ENCODE results near the gene C12orf57. TPM values are rescaled to one million over a fixed set of nuclear protein-coding genes. Genes with fewer than 3 reads are reported as not detected.

Gene C12orf57, protein sequence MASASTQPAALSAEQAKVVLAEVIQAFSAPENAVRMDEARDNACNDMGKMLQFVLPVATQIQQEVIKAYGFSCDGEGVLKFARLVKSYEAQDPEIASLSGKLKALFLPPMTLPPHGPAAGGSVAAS
- total RNA-seq = 62.0 and 91.1 TPM in 2 replicates

DNA sequence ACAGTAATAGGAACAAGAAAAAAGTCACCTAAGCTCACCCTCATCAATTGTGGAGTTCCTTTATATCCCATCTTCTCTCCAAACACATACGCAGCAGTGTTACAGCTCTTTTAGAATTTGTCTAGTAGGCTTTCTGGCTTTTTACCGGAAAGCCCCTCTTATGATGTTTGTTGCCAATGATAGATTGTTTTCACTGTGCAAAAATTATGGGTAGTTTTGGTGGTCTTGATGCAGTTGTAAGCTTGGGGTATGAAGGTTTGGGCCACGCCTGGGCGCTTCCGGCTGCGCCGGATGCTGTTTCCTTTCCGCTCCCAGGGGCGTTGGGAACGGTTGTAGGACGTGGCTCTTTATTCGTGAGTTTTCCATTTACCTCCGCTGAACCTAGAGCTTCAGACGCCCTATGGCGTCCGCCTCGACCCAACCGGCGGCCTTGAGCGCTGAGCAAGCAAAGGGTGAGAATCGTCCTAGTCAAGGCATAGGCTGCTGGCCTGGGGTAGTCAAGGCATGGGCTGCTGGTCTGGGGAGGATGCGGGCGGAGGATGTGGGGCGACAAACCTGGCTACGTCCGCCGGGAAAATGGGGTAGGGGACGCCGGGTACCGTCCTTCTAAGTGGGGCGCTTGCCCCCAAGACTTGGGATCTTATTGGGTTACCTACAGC, at the start of gene C12orf57, which contains the start of gene RNU7-1:
Gene C12orf57, plus strand, starts transcription at position 301 of the 659 bp plus-strand sequence. Its CDS starts 100 bp downstream, at position 401.
Gene RNU7-1, plus strand, starts transcription at position 95 of the 659 bp plus-strand sequence.

DNA sequence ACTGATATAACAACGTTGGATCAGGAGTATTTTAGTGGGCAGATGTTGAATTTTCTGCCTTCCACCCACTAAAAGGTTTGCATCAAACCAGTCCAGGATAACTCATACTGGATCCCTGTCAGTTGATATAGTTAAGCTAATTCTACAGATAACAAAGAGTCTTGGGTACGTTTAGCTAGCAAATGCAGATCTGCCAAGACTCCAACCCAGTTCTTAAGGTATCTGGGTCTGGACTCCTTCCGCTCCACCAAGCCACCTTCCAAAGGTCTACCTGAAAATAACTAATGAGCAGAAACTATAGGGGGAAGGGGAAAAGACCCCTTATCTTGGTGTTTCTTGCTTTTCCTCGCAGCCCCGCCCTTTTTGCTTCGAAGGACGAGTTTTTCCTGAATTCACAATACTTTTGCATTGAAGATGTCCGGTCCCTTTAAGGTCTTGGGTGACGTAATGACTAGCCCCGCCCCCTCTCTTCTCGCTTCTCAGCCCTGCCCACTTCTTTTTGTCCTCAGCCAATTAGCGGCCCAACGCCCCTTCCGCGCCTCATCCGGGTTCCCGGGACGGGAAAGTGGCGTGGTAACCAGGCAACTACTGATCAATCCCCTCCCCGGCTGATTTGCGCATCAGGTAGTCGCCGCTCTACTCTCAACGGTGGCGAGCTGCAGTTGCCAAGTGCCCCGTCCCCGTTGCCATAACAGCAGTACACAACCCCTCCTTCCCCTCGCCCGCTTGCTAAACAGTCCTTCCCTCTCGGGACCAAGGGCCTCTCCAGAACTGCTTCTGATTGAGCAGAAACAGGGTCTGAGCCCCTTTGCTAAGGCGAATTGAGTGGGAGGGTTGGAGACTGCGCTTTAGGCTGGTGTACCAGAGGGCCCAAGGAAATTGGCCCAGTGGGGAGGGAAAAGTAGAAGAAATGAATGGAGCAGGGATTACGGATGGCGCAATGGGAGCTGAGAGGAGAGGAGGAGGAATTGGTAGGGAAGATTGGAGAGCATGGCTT, 39.2 kb upstream of the C12orf57 start, which contains the start of gene LRRC23:
Gene LRRC23, plus strand, starts transcription at position 543 of the 997 bp plus-strand sequence. CDS start 812 bp downstream, outside the sequence.

DNA sequence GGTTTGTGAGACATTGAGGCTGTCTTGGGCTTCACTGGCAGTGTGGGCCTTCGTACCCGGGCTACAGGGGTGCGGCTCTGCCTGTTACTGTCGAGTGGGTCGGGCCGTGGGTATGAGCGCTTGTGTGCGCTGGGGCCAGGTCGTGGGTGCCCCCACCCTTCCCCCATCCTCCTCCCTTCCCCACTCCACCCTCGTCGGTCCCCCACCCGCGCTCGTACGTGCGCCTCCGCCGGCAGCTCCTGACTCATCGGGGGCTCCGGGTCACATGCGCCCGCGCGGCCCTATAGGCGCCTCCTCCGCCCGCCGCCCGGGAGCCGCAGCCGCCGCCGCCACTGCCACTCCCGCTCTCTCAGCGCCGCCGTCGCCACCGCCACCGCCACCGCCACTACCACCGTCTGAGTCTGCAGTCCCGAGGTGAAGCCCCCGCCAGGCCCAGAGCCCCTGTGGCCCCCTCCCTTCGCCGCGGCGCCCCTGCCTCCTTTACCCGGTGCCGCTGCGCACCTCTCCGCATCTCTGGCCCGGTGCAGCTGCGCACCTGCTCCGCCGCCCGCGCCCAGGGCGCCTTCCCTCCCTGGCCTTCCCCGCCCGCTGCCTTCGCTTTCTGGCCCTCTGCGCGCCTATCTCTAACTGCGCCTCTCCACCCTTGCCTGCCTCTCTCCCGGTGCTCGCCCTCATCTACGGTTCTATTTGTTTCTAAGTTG, 29.4 kb upstream of the C12orf57 start, which contains the start of gene ENO2:
Gene ENO2, plus strand, starts transcription at position 335 of the 701 bp plus-strand sequence. CDS start 1,253 bp downstream, outside the sequence.

DNA sequence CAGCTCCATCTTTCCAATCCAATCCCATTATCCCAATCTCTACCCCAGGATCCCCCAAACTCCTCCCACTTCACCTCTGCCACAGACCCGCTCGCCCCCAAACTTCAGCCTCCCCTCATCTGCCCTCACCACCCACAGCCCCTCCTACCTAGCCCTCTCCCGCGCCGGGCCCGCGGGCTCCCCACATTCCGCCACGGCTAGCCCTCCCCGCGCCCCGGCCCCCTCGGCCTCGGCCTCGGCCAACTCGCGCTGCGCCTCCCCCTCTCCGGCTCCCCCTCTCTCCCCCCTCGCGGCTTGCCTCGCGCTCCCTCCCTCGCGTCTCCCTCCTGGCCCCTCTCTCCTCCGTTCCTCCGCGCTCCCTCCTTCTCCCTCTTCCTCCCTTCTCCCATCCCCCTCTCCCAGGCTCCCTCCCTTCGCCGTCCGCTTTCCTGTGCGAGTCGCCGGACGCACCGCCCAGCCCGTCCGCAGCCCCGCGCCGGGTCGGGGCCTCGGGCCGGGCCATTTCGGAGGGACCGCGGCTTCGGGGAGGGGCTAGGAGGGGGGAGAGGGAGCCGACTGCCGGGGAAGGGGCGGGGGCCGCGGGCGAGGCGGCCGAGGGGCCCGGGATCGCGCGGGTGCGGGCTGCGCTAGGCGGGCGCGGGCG, 16.3 kb upstream of the C12orf57 start, which contains the start of gene ATN1:
Gene ATN1, plus strand, starts transcription at position 581 of the 643 bp plus-strand sequence. CDS start 6,043 bp downstream, outside the sequence.

DNA sequence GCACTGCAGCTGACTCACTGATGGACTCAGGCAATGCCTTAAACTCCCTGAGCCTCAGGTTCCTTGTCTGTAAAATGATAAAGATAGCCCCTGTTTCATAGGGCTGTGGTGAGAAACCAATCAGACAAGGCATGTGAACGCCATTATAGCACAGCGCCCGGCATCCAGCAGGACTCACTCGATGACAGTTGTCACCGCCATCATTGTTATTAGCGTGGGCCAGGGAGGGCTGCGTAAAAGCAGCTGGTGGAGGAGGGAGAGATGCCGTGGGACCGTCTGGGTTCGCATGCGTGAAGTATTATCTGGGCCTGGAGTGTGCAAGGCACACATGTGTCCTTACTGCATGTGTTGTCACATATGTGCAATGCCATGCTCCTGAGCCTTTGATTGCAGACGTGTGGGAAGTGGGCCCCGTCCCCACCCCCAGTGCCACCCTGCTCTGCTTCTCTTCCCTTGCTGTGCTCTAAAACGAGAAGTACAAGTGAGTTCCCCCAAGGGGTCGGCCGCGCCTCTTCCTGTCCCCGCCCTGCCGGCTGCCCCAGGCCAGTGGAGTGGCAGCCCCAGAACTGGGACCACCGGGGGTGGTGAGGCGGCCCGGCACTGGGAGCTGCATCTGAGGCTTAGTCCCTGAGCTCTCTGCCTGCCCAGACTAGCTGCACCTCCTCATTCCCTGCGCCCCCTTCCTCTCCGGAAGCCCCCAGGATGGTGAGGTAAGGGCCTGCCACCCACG, 7.2 kb downstream of the C12orf57 start, which contains the start of gene PTPN6:
Gene PTPN6, plus strand, starts transcription at position 546 of the 730 bp plus-strand sequence. Its CDS starts 157 bp downstream, at position 703.

Small RNA genes lying within 50 kb of the gene (small RNA-seq; reads per million reads assigned to genes)
- gene MIR141 (10.0 reads per million, percentile 96 among the genes with 10 or more reads in this experiment), gene MIR200C (156 reads per million, percentile 99 among the genes with 10 or more reads in this experiment), gene RNU7-1 (not detected), gene SCARNA12 (2.6 reads per million, percentile 85 among the genes with 10 or more reads in this experiment)

Other genes with a start within 250 kb of the C12orf57 start
- gene PIANP, start 243.2 kb upstream of the C12orf57 start, total RNA-seq = not detected in 2 replicates
- 42.5 and 45.7 TPM in 2 replicates for gene COPS7A, start 220.0 kb upstream of the C12orf57 start, total RNA-seq
- 141 and 153 TPM in 2 replicates for gene MLF2, start 190.9 kb upstream of the C12orf57 start, total RNA-seq
- gene PTMS, start 177.7 kb upstream of the C12orf57 start, total RNA-seq = 126 and 169 TPM in 2 replicates
- 0.10 and 0.33 TPM in 2 replicates for gene LAG3, start 171.5 kb upstream of the C12orf57 start, total RNA-seq
- gene CD4, start 154.5 kb upstream of the C12orf57 start, total RNA-seq = not detected in 2 replicates
- gene GPR162, start 122.2 kb upstream of the C12orf57 start, total RNA-seq = 3.4 and 6.5 TPM in 2 replicates
- 43.7 and 58.1 TPM in 2 replicates for gene P3H3, start 115.6 kb upstream of the C12orf57 start, total RNA-seq
- 2.6 and 2.9 TPM in 2 replicates for gene GNB3, start 103.1 kb upstream of the C12orf57 start, total RNA-seq
- gene CDCA3, start 92.7 kb upstream of the C12orf57 start, total RNA-seq = 8.2 and 21.6 TPM in 2 replicates
- 93.1 and 105 TPM in 2 replicates for gene USP5, start 91.9 kb upstream of the C12orf57 start, total RNA-seq
- gene TPI1, start 76.5 kb upstream of the C12orf57 start, total RNA-seq = 757 and 836 TPM in 2 replicates
- gene SPSB2, start 70.7 kb upstream of the C12orf57 start, total RNA-seq = 3.3 and 4.3 TPM in 2 replicates
- gene LRRC23, start 39.2 kb upstream of the C12orf57 start, total RNA-seq = 2.5 and 2.9 TPM in 2 replicates
- gene ENO2, start 29.4 kb upstream of the C12orf57 start, total RNA-seq = 3.1 and 5.6 TPM in 2 replicates
- 14.9 and 17.3 TPM in 2 replicates for gene ATN1, start 16.1 kb upstream of the C12orf57 start, total RNA-seq
- not detected in 2 replicates for gene RNU7-1, start 206 bp upstream of the C12orf57 start, total RNA-seq
- gene PTPN6, start 7.3 kb downstream of the C12orf57 start, total RNA-seq = 1.2 and 2.0 TPM in 2 replicates
- gene PHB2, start 26.6 kb downstream of the C12orf57 start, total RNA-seq = 257 and 283 TPM in 2 replicates
- gene EMG1, start 26.9 kb downstream of the C12orf57 start, total RNA-seq = 31.0 and 36.5 TPM in 2 replicates
- gene LPCAT3, start 74.5 kb downstream of the C12orf57 start, total RNA-seq = 7.8 and 13.4 TPM in 2 replicates
- 0.48 and 0.98 TPM in 2 replicates for gene C1S, start 116.7 kb downstream of the C12orf57 start, total RNA-seq
- gene C1R, start 148.4 kb downstream of the C12orf57 start, total RNA-seq = 0.65 and 1.1 TPM in 2 replicates
- gene C1RL, start 165.2 kb downstream of the C12orf57 start, total RNA-seq = 26.7 and 40.5 TPM in 2 replicates
- gene RBP5, start 184.9 kb downstream of the C12orf57 start, total RNA-seq = not detected in 2 replicates
- 22.8 and 30.4 TPM in 2 replicates for gene CLSTN3, start 186.3 kb downstream of the C12orf57 start, total RNA-seq
- gene PEX5, start 245.7 kb downstream of the C12orf57 start, total RNA-seq = 31.0 and 36.3 TPM in 2 replicates

Measured in vein endothelial cell (primary cell).